ENCODE data around the gene GNS.
"Not testable (repeated sequence)": the region's sequence is repeated elsewhere in the genome, so short reads cannot be mapped to it uniquely, and the experiment has no call there.

GNS gene

GRCh38 chr12:64691795-64692583, 67.2 kb downstream of the GNS start:
- no peak overlapping the region for H3K4me3 ChIP-seq (ENCODE audit: low read depth, low read length)
- DNase-seq (ENCODE audit: low read depth) = no peak
- no peak for TF ChIP-seq CTCF (conservative IDR thresholded peaks at IDR 0.05; ENCODE audit: low read depth, low read length)

GRCh38 chr12:64691227-64691794, 67.9 kb downstream of the GNS start:
- TF ChIP-seq CTCF (conservative IDR thresholded peaks at IDR 0.05; ENCODE audit: low read depth, low read length) = no peak
- no peak for DNase-seq (ENCODE audit: low read depth)
- H3K4me3 ChIP-seq (ENCODE audit: low read depth, low read length) = no peak overlapping the region

GRCh38 chr12:64690236-64690635, 69.0 kb downstream of the GNS start:
- not testable (repeated sequence) for DNase-seq (ENCODE audit: low read depth); H3K4me3 ChIP-seq (ENCODE audit: low read depth, low read length)

- no peak for DNase-seq (ENCODE audit: low read depth)
- TF ChIP-seq CTCF (conservative IDR thresholded peaks at IDR 0.05; ENCODE audit: low read depth, low read length) = no peak
- H3K4me3 ChIP-seq (ENCODE audit: low read depth, low read length) = no peak overlapping the region
Measured at GRCh38 chr12:64688715-64689114, 70.5 kb downstream of the GNS start.

- no peak for DNase-seq (ENCODE audit: low read depth)
- no peak for TF ChIP-seq CTCF (conservative IDR thresholded peaks at IDR 0.05; ENCODE audit: low read depth, low read length)
- no peak overlapping the region for H3K4me3 ChIP-seq (ENCODE audit: low read depth, low read length)
Measured at GRCh38 chr12:64688219-64688618, 71.0 kb downstream of the GNS start.

- H3K4me3 ChIP-seq (ENCODE audit: low read depth, low read length) = no peak overlapping the region
- no peak for TF ChIP-seq CTCF (conservative IDR thresholded peaks at IDR 0.05; ENCODE audit: low read depth, low read length)
- DNase-seq (ENCODE audit: low read depth) = peak; percentile 66
Measured at GRCh38 chr12:64687816-64688215, 71.4 kb downstream of the GNS start.

- TF ChIP-seq CTCF (conservative IDR thresholded peaks at IDR 0.05; ENCODE audit: low read depth, low read length) = no peak
- DNase-seq (ENCODE audit: low read depth) = no peak
- no peak overlapping the region for H3K4me3 ChIP-seq (ENCODE audit: low read depth, low read length)
Measured at GRCh38 chr12:64685605-64686004, 73.6 kb downstream of the GNS start.
